ENCODE measurements around the gene ZNF813.

Gene ZNF813

GRCh38 chr19:53541971-53542370 is 74.4 kb downstream of the ZNF813 start:
- peaks cover 8% of the 10 kb centered on the region for H3K4me1 ChIP-seq (ENCODE audit: insufficient read depth, low read length, severe bottlenecking)
- no peak overlapping the region for H2AFZ ChIP-seq (ENCODE audit: low read length)
- no peaks in the 10 kb centered on the region for H3K9me3 ChIP-seq (ENCODE audit: low read length)
- no peak overlapping the region for H3K4me3 ChIP-seq (ENCODE audit: low read depth, low read length, poor library complexity, severe bottlenecking)
- no peaks in the 10 kb centered on the region for H3K9me2 ChIP-seq (ENCODE audit: low read depth, low read length)
- H3K4me2 ChIP-seq (ENCODE audit: low read length) = no peak overlapping the region
- TF ChIP-seq CTCF (IDR thresholded peaks at IDR 0.05; ENCODE audit: low read length) = no peak
- no peak for TF ChIP-seq EZH2 (IDR thresholded peaks at IDR 0.05; ENCODE audit: borderline replicate concordance, low read length)
- H3K79me2 ChIP-seq (ENCODE audit: insufficient read depth, low read length) = no peaks in the 10 kb centered on the region
- H3K36me3 ChIP-seq (ENCODE audit: insufficient read depth, low read length) = peaks cover 26% of the 10 kb centered on the region
- H3K27ac ChIP-seq (ENCODE audit: low read depth, low read length, poor library complexity, severe bottlenecking) = no peak overlapping the region
- H3F3A ChIP-seq (ENCODE audit: insufficient read depth, low read length) = no peaks in the 10 kb centered on the region
- H3K9ac ChIP-seq (ENCODE audit: low read length) = no peak overlapping the region
- H3K27me3 ChIP-seq (ENCODE audit: insufficient read depth, low read length) = no peaks in the 10 kb centered on the region
- no peaks in the 10 kb centered on the region for H4K20me1 ChIP-seq (ENCODE audit: insufficient read depth, low read length)

- Histone ChIP-seq H4K20me1 (ENCODE audit: insufficient read depth, low read length) (no peaks in the 10 kb centered on the region), H3K9me3 (ENCODE audit: low read length) (no peaks in the 10 kb centered on the region), H3K9ac (ENCODE audit: low read length) (no peak overlapping the region), H3K27me3 (ENCODE audit: insufficient read depth, low read length) (no peaks in the 10 kb centered on the region), H2AFZ (ENCODE audit: low read length) (no peak overlapping the region), H3K27ac (ENCODE audit: low read depth, low read length, poor library complexity, severe bottlenecking) (no peak overlapping the region), H3K9me2 (ENCODE audit: low read depth, low read length) (no peaks in the 10 kb centered on the region), H3F3A (ENCODE audit: insufficient read depth, low read length) (no peaks in the 10 kb centered on the region), H3K4me3 (ENCODE audit: low read depth, low read length, poor library complexity, severe bottlenecking) (no peak overlapping the region), H3K4me2 (ENCODE audit: low read length) (no peak overlapping the region), H3K79me2 (ENCODE audit: insufficient read depth, low read length) (peaks cover 8% of the 10 kb centered on the region; the same call in 1 of the 2 replicates), H3K4me1 (ENCODE audit: insufficient read depth, low read length, severe bottlenecking) (no peaks in the 10 kb centered on the region), H3K36me3 (ENCODE audit: insufficient read depth, low read length) (peaks cover 27% of the 10 kb centered on the region; the same call in 1 of the 2 replicates)
- no peak for TF ChIP-seq EZH2 (IDR thresholded peaks at IDR 0.05; ENCODE audit: borderline replicate concordance, low read length)
- TF ChIP-seq CTCF (IDR thresholded peaks at IDR 0.05; ENCODE audit: low read length) = no peak
Measured at GRCh38 chr19:53545271-53546065, 77.9 kb downstream of the ZNF813 start.
